NCI-H1694 (cell line): ENCODE data around the gene POP7.
"Not testable (repeated sequence)": the region's sequence is repeated elsewhere in the genome, so short reads cannot be mapped to it uniquely, and the experiment has no call there.

Experiments used
- DNase-seq: peaks from one replicate; lab custom pipeline; 2025; lab: John Stamatoyannopoulos, UW

The POP7 gene

GRCh38 chr7:100705753-100706671, at the start of gene POP7:
TSS of gene POP7 (plus strand) at chr7:100706121. CDS start at chr7:100706831, 710 bp downstream.
- peak; percentile 97 for DNase-seq

GRCh38 chr7:100662194-100662776, 43.6 kb upstream of the POP7 start:
- not testable (repeated sequence) for DNase-seq

- DNase-seq = no peak
Measured at GRCh38 chr7:100665168-100665726, 40.7 kb upstream of the POP7 start.

GRCh38 chr7:100667331-100668068, 38.4 kb upstream of the POP7 start:
- DNase-seq = no peak

- DNase-seq = no peak
Measured at GRCh38 chr7:100668069-100668449, 37.9 kb upstream of the POP7 start.

- not testable (repeated sequence) for DNase-seq
Measured at GRCh38 chr7:100669106-100669505, 36.8 kb upstream of the POP7 start.

GRCh38 chr7:100670074-100670473, 35.8 kb upstream of the POP7 start:
- no peak for DNase-seq

GRCh38 chr7:100671353-100672327, 34.3 kb upstream of the POP7 start:
- DNase-seq = no peak

- peak; percentile 97 for DNase-seq
Measured at GRCh38 chr7:100673302-100673941, 32.5 kb upstream of the POP7 start, which contains the start of gene GNB2. TSS of gene GNB2 (plus strand) at chr7:100673740. CDS start at chr7:100676266, 2,526 bp downstream.

GRCh38 chr7:100673942-100674410, 31.9 kb upstream of the POP7 start:
- DNase-seq = no peak

GRCh38 chr7:100674411-100675104, 31.4 kb upstream of the POP7 start:
- peak; percentile 14 for DNase-seq

- DNase-seq = no peak
Measured at GRCh38 chr7:100675105-100675451, 30.8 kb upstream of the POP7 start.

- DNase-seq = peak; percentile 12
Measured at GRCh38 chr7:100675581-100676350, 30.2 kb upstream of the POP7 start.

GRCh38 chr7:100676501-100677306, 29.2 kb upstream of the POP7 start:
- no peak for DNase-seq

- no peak for DNase-seq
Measured at GRCh38 chr7:100677308-100678267, 28.3 kb upstream of the POP7 start.

- DNase-seq = no peak
Measured at GRCh38 chr7:100678291-100678984, 27.5 kb upstream of the POP7 start.
